Activated CD4-positive, alpha-beta T cell treated with anti-CD3 and anti-CD28 coated beads for 36 hours (primary cell): ENCODE results near the gene MED25. TPM values are rescaled to one million over a fixed set of nuclear protein-coding genes. Genes with fewer than 3 reads are reported as not detected.

Source experiments
- ATAC-seq: fragments of 200-7000 bp; cut with Tn5 transposase; one replicate; pipeline ENCODE4 v1.10.0; 2021; ENCODE audit warnings: mild to moderate bottlenecking, moderate library complexity
- CTCF ChIA-PET: fragments of 350-600 bp; sonication (Branson Sonifier 250); formaldehyde crosslinking; loops from one replicate; lab custom pipeline; 2021; ENCODE audit warnings: antibody characterized with exemption; lab: Charles Lee
- POLR2A ChIA-PET: fragments of 350-600 bp; sonication (Branson Sonifier 250); formaldehyde crosslinking; loops from one replicate; lab custom pipeline; 2021; ENCODE audit warnings: antibody characterized with exemption, inconsistent platforms; lab: Charles Lee
- DNase-seq: peaks from one replicate; pipeline ENCODE4 v3.0.0-alpha.2; 2020
- H3K27ac Mint-ChIP-seq: one replicate; pipeline ENCODE4 v1.8.0; 2021; ENCODE audit warnings: mixed read lengths
- H3K27me3 Mint-ChIP-seq: one replicate; pipeline ENCODE4 v1.8.0; 2021; ENCODE audit warnings: mixed read lengths
- H3K36me3 Mint-ChIP-seq: one replicate; pipeline ENCODE4 v1.8.0; 2021; ENCODE audit warnings: low read depth, mixed read lengths
- H3K4me1 Mint-ChIP-seq: one replicate; pipeline ENCODE4 v1.8.0; 2021; ENCODE audit warnings: mixed read lengths
- H3K4me3 Mint-ChIP-seq: one replicate; pipeline ENCODE4 v1.8.0; 2021; ENCODE audit warnings: mild to moderate bottlenecking, moderate library complexity, mixed read lengths
- H3K9me3 Mint-ChIP-seq: one replicate; pipeline ENCODE4 v1.8.0; 2021; ENCODE audit warnings: low read depth, mixed read lengths
- intact Hi-C, 2 experiments: fragments of 100-400 bp; cut with DNase I in 1 of 2; cut with micrococcal nuclease in 1 of 2; formaldehyde crosslinking; loops; one replicate each; pipeline versions ENCODE4 v1.14.2 to v1.15.1; 2022 to 2024; cut with DNase I, micrococcal nuclease
- total RNA-seq, 2 experiments: library from RNA; stranded (reverse); gene quantifications; one replicate each; pipeline ENCODE4 v1.2.3, GENCODE V29; 2021

Gene MED25
- total RNA-seq, 2 experiments from 2014 or later: 39.6 to 49.9 TPM

DNA sequence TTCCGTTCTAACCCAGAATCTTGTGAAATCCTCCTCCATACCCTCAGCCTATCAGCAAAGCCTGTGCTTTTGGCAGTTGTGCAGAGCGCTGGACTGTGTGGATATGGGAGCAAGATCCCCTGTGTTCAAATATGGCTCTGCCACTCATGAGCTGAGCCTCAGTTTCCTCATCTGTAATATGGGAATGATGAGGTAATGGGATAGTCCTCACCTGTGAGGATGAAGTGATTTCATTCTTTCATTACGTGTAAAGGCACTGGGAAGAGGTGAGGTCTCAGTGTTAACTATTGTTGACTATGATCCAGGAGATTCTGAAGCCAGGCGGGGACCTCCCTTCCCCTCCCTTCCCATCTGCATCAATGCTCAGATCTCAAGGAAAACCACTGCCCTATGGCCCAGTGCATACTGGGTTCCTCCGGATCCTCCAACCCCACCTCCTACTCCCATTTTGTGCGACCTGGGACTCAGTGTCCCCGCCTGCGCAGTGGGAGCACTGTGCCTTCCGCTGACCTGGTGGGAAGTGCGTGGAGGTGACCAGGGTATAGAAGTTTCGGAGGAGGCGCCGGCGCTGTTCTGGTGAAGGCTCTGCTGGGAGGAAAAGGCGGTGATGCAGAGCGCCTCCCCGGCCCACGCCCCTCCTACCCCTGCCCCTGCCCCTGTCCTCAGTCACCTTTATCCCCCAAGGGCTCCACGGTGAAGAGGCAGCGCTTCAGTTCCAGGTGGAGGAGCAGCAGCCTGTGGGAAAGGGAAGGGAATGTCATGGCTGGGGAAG is 10.0 kb upstream of the MED25 start:
- ChIA-PET CTCF (interaction anchor here (0.6 kb wide), 1 partner anchor 168 kb away, joined by 3 read pairs; no protein-coding TSS in a partner anchor), POLR2A (no interaction called here)
- Mint-ChIP-seq H3K4me1 (peaks cover 20% of the 10 kb centered on the region), H3K27ac (peak overlapping the region; percentile 8), H3K36me3 (peaks cover 14% of the 10 kb centered on the region), H3K9me3 (no peaks in the 10 kb centered on the region), H3K4me3 (peak overlapping the region; percentile 23), H3K27me3 (no peaks in the 10 kb centered on the region)
- intact Hi-C loops: loop anchor here in 1 of 2 experiments (1.0 to 5.0 kb wide), 2 partner anchors 42 to 174 kb away; no protein-coding TSS in a partner anchor
- DNase-seq: no peak
- no peak for ATAC-seq

DNA sequence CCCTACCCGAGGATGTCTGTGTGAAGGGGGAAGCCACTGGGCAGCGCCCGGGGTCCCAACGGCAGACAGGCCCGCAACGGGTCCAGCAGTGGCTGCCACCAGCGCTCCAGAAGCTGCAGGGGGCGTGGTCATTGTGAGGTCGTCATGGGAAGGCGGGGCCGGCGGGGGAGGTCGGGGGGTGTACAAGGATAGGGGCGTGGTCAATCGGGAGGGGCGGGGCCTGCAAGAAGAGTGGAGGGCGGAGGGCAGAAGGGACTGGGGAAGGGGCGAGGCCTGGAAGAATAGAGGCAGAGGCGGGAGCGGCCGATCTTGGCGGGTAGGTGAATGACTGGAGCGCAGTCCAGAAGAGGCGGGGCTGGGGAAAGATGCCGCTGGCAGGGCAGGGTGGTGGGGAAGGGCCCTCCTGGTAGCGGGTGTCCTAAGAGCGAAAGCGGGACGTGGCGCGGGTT is 9.4 kb upstream of the MED25 start:
- intact Hi-C loops: loop anchor here in 1 of 2 experiments (1.0 to 5.0 kb wide), 3 partner anchors 42 to 174 kb away; no protein-coding TSS in a partner anchor
- peak overlapping the region; percentile 73 for H3K27ac Mint-ChIP-seq

DNA sequence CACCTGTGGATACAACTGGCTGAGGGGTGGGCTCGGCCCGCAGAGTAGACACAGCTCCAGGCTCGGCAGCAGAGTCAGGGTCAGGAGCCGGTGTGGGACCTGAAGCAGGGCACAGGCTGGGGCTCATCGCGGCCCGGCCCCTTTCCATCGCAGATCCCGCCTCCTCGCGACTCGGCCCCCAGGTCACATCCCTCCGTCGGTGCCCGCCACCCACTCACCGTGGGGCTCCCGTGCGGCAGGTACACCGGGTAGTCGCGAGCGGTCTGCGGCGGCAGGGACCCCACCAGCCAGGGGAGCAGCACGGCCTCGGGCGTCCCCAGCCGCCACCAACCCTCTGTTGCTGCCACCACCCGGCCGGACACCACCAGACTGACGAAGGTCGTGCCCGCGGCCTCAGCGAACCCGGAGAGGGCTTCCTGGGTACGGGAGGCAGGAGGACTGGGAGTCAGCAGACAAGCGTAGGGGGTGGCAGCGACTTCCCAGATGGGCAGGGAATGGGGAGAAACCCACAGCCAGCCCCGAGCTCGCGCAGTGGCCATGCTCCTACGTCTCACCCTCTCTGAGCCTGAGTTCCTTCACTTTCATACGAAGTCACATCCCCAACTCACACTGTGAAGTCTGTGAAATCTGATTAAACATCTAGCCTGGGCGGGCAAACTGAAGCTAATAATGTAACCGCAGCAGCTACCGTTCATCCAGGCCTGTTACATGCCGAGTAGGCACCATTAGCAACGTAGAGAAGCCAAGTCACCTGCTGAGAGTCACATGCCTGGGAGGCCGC is 8.7 kb upstream of the MED25 start:
- peak; percentile 43 for ATAC-seq
- ChIA-PET POLR2A (interaction anchor here (0.6 to 0.8 kb wide), 2 partner anchors 9 to 480 kb away, joined by 3 read pairs; no protein-coding TSS in a partner anchor), CTCF (interaction anchor here (0.6 kb wide), 3 partner anchors 79 to 174 kb away, joined by 3 to 4 read pairs (median 3); no protein-coding TSS in a partner anchor)
- peaks cover 7% of the 10 kb centered on the region for H3K36me3 Mint-ChIP-seq
- intact Hi-C loops: loop anchor here in 1 of 2 experiments (1.0 to 5.0 kb wide), 2 partner anchors 92 to 173 kb away; no protein-coding TSS in a partner anchor
- peak overlapping the region; percentile 78 for H3K4me3 Mint-ChIP-seq
- peak; percentile 63 for DNase-seq
- H3K9me3 Mint-ChIP-seq: no peaks in the 10 kb centered on the region
- peaks cover 27% of the 10 kb centered on the region for H3K4me1 Mint-ChIP-seq
- peak overlapping the region; percentile 73 for H3K27ac Mint-ChIP-seq
- no peaks in the 10 kb centered on the region for H3K27me3 Mint-ChIP-seq

More for the DNA sequence above, 9.4 kb upstream of the MED25 start:
- DNase-seq (peak; percentile 95), ATAC-seq (peak; percentile 52)
- peak overlapping the region; percentile 78 for H3K4me3 Mint-ChIP-seq
- H3K4me1 Mint-ChIP-seq: peaks cover 22% of the 10 kb centered on the region
- ChIA-PET CTCF (interaction anchor here (0.6 kb wide), 2 partner anchors 168 to 175 kb away, joined by 3 to 4 read pairs; no protein-coding TSS in a partner anchor), POLR2A (interaction anchor here (0.6 to 0.8 kb wide), 2 partner anchors 10 to 480 kb away, joined by 3 read pairs; no protein-coding TSS in a partner anchor)
- H3K27me3 Mint-ChIP-seq: no peaks in the 10 kb centered on the region
- no peaks in the 10 kb centered on the region for H3K9me3 Mint-ChIP-seq
- peaks cover 7% of the 10 kb centered on the region for H3K36me3 Mint-ChIP-seq

- DNase-seq: no peak
- Mint-ChIP-seq H3K4me3 (peak overlapping the region; percentile 78), H3K9me3 (no peaks in the 10 kb centered on the region), H3K36me3 (peaks cover 7% of the 10 kb centered on the region), H3K27me3 (no peaks in the 10 kb centered on the region), H3K4me1 (peaks cover 29% of the 10 kb centered on the region), H3K27ac (no peak overlapping the region)
- ChIA-PET CTCF (no interaction called here), POLR2A (no interaction called here)
- ATAC-seq: no peak
- intact Hi-C loops: loop anchor here (1.0 to 5.0 kb wide), 3 partner anchors 93 to 313 kb away; partner anchors contain the start of gene RPS11 (in 1 of the 2)
Observed at GRCh38 chr19:49809941-49810389, 8.1 kb upstream of the MED25 start.

DNA sequence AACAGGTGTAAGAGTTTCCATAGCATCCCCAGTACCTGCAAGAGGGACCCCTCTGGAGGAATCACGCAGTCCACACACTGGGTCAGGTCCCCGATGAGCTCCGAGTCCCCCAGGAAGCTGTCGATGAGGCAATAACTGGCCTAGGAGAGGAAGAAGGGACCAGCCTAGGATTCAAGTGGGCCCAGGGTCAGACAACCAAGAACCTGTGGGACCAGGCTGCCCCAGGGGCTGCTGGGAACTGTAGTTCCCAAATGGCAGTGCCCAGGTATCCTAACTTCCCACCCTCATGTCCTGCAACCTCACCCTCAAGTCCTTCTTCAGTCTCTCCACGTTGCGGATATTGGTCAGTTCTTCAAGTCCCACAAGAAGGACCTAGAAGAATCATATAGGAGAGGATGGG is 6.8 kb upstream of the MED25 start:
- H3K4me1 Mint-ChIP-seq: peaks cover 29% of the 10 kb centered on the region
- DNase-seq (no peak), ATAC-seq (no peak)
- intact Hi-C loops: loop anchor here in 1 of 2 experiments (5.0 kb wide), 1 partner anchor 314 kb away; the partner anchor contains the start of gene RPS11
- H3K27ac Mint-ChIP-seq: no peak overlapping the region
- H3K4me3 Mint-ChIP-seq: no peak overlapping the region
- ChIA-PET CTCF (interaction anchor here (0.5 to 0.7 kb wide), 2 partner anchors 15 to 108 kb away, joined by 3 to 5 read pairs; no protein-coding TSS in a partner anchor), POLR2A (no interaction called here)
- peaks cover 3% of the 10 kb centered on the region for H3K36me3 Mint-ChIP-seq
- H3K27me3 Mint-ChIP-seq: no peaks in the 10 kb centered on the region
- no peaks in the 10 kb centered on the region for H3K9me3 Mint-ChIP-seq

DNA sequence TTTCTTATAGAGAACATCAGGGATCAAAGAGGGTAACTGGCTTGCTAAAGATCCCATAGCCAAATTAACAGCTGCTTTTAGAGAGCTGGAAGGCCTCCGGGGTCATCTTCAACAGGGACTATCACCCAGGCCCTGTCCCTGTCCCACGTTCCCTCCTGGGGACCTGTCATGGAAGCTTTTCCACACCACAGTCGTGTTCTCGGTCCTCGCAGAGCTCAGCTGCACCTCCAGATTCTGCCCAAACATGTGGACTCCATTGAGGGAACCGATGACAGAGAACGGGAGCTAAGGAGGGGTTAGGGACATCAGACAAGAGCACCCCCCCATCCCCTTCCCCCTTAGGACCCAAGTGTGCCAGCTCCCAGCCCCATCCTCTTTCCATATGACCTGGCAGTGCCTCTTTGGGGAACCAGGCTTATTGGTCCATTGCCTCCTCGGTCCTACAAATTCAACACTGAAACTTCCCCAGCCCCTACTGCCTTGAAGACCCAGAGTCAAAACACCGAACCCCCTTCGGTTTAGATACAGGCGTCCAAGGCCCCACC is 5.6 kb upstream of the MED25 start:
- no peak for ATAC-seq
- intact Hi-C loops: loop anchor here (2.0 to 5.0 kb wide), 5 partner anchors 38 to 316 kb away; partner anchors contain the start of genes RPS11 (in 2 of the 2), AKT1S1 (in 1 of the 2), PTOV1 (in 1 of the 2) and TBC1D17 (in 1 of the 2)
- no peak for DNase-seq
- POLR2A ChIA-PET: interaction anchor here (0.5 to 0.7 kb wide), 3 partner anchors 38 to 171 kb away, joined by 3 read pairs; partner anchors contain the start of genes PTOV1 and SCAF1
- peaks cover 32% of the 10 kb centered on the region for H3K4me1 Mint-ChIP-seq
- H3K27me3 Mint-ChIP-seq: no peaks in the 10 kb centered on the region
- H3K27ac Mint-ChIP-seq: peak overlapping the region; percentile 97
- CTCF ChIA-PET: interaction anchor here (0.7 kb wide), 1 partner anchor 38 kb away, joined by 3 read pairs; no protein-coding TSS in a partner anchor
- no peaks in the 10 kb centered on the region for H3K9me3 Mint-ChIP-seq
- peaks cover 3% of the 10 kb centered on the region for H3K36me3 Mint-ChIP-seq
- H3K4me3 Mint-ChIP-seq: peak overlapping the region; percentile 77

DNA sequence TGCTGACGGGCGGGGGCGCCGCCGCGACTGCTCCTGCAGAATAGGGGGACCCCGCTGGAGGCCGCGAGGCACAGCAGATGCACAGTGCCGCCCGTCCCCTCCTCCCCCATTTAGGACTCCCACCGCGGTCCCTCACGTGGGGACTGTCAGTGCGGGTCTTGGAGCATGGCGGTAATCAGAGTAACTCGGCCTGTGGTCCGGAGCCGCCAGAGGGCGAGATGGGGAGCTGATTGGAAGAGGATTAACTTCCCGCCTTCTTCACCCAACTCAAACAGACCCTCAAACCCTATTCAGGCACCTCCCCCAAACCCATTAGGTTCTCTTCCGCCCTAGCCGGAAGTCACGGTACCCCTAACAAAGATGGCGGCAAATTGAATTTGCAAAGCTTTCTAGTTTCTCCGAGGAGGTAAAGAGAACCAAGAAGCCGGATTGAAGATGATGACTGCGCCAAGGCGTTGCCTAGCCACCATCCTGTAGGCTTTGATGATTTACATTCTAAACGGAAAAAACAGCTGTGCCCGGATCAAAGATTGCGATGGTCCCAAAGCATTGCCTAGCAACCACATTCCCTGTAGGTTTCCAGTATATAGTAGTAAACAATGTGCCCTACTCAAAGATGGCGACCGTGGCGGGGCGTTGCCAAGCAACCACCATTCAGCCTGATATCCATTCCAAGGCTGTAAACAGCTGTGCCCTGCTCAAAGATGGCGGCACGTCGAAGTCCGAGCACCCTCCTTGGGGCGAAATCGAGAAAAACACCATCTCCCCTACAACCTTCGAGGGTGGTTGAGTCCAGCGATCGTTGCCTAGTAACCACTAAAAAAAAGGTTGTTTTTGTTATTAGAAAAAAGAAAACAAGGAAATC is 4.9 kb upstream of the MED25 start, which contains the start of gene FUZ:
Gene FUZ, minus strand, starts transcription at position 296 of the 865 bp plus-strand sequence. Its CDS starts 186 bp downstream, at position 110.
- Mint-ChIP-seq H3K36me3 (no peaks in the 10 kb centered on the region), H3K4me1 (peaks cover 32% of the 10 kb centered on the region), H3K4me3 (peak within 1 kb of the TSS; percentile 77), H3K27ac (peak within 1 kb of the TSS; percentile 97), H3K27me3 (no peaks in the 10 kb centered on the region), H3K9me3 (no peaks in the 10 kb centered on the region)
- ChIA-PET CTCF (interaction anchor here (0.6 to 0.7 kb wide), 2 partner anchors 37 to 317 kb away, joined by 3 read pairs; partner anchors contain the start of gene RPS11), POLR2A (interaction anchor here (0.5 to 1.2 kb wide), 4 partner anchors 38 to 173 kb away, joined by 3 read pairs; partner anchors contain the start of genes PTOV1, RRAS and SCAF1)
- DNase-seq (peak; percentile 96), ATAC-seq (peak; percentile 69)
- intact Hi-C loops: loop anchor here (1.0 to 5.0 kb wide), 13 partner anchors 37 to 728 kb away; partner anchors contain the start of genes AKT1S1 (in 2 of the 2), RPS11 (in 2 of the 2), TBC1D17 (in 2 of the 2) and PTOV1 (in 1 of the 2)

DNA sequence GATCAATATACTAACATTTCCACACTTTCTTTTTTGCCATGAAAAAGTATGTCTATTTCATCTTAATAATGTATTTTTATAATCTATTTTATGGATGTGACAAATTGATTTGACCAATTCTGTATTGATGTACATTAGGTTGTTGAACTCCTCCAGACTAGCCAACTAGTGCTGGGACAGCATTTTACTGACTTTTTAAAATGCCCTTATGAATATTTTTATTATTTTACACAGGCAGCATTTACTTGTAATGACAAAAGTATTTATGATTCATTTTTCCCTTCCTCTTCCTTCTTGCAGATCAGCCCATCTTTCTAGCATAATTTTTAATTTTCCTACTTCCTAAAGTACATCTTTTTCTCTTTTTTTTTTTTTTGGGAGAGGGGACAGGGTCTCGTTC is 4.1 kb upstream of the MED25 start:
- Mint-ChIP-seq H3K27ac (peak overlapping the region; percentile 69), H3K36me3 (no peaks in the 10 kb centered on the region), H3K4me1 (peaks cover 30% of the 10 kb centered on the region), H3K4me3 (peak overlapping the region; percentile 77), H3K9me3 (no peaks in the 10 kb centered on the region), H3K27me3 (no peaks in the 10 kb centered on the region)
- intact Hi-C loops: loop anchor here in 1 of 2 experiments (5.0 kb wide), 1 partner anchor 317 kb away; the partner anchor contains the start of gene RPS11
- ATAC-seq (no peak), DNase-seq (no peak)
- ChIA-PET POLR2A (interaction anchor here (1.2 kb wide), 1 partner anchor 174 kb away, joined by 3 read pairs; the partner anchor contains the start of gene RRAS), CTCF (interaction anchor here (0.6 to 1.1 kb wide), 2 partner anchors 55 to 318 kb away, joined by 3 read pairs; partner anchors contain the start of gene RPS11)

DNA sequence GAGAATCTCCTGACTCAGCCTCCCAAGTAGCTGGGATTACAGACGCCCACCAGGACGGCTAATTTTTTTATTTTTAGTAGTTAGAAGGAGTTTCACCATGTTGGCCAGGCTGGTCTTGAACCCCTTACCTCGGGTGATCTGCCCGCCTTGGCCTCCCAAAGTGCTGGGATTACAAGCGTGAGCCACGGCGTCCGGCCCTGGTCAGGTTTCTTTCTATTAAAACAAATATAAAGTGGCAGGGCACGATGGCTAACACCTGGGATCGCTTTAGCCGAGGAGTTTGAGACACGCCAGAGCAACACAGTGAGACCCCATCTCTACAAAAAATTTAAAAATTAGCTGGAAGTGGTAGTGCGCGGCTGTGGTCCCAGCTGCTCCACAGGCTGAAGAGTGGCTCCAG is 1.5 kb upstream of the MED25 start:
- no peak for DNase-seq
- Mint-ChIP-seq H3K27ac (no peak overlapping the region), H3K36me3 (no peaks in the 10 kb centered on the region), H3K9me3 (no peaks in the 10 kb centered on the region), H3K4me1 (peaks cover 34% of the 10 kb centered on the region), H3K27me3 (no peaks in the 10 kb centered on the region), H3K4me3 (no peak overlapping the region)
- CTCF ChIA-PET: no interaction called here
- intact Hi-C loops: no loop called here
- POLR2A ChIA-PET: no interaction called here
- no peak for ATAC-seq
